Bronchial epithelial cell (primary cell): ENCODE data around the gene EDRF1. TPM values are rescaled to one million over a fixed set of nuclear protein-coding genes. Genes with fewer than 3 reads are reported as not detected.

Experiments
- DNase-seq: peaks from one replicate; pipeline ENCODE4 v3.0.0-alpha.2; 2010; ENCODE audit warnings: low read depth
- FAIRE-seq: peaks from 2 replicates; lab custom pipeline; 2011; peaks lifted over from hg19 to GRCh38; lab: Jason Lieb, UNC
- H3K27me3 ChIP-seq: 2 replicates; pipeline ENCODE4 v1.5.1; 2011; ENCODE audit warnings: low read length; ENCODE audit not compliant: control insufficient read depth, insufficient read depth
- H3K36me3 ChIP-seq: 2 replicates; pipeline ENCODE4 v1.5.1; 2011; ENCODE audit warnings: low read length; ENCODE audit not compliant: control insufficient read depth, insufficient read depth
- H3K4me3 ChIP-seq: 2 replicates; pipeline ENCODE4 v1.5.1; 2011; ENCODE audit warnings: mild to moderate bottlenecking, low read depth, low read length, control low read depth
- CTCF ChIP-seq: IDR thresholded peaks from 2 replicates; pipeline ENCODE4 v1.5.1; 2011; ENCODE audit warnings: mild to moderate bottlenecking, moderate library complexity, low read length, control low read depth, inconsistent platforms; ENCODE audit not compliant: insufficient read depth, severe bottlenecking
- total RNA-seq: library from RNA; depleted of rRNA; stranded (reverse); fragments of >200 nt; gene quantifications from 2 replicates; pipeline ENCODE4 v1.2.1, GENCODE V29; 2014

Gene EDRF1
- total RNA-seq, 1 donor from 2014 or later: 15.5 TPM

- FAIRE-seq (no peak), DNase-seq (no peak)
- TF ChIP-seq CTCF: no peak
- Histone ChIP-seq H3K36me3 (no peaks in the 10 kb centered on the region), H3K4me3 (no peak overlapping the region), H3K27me3 (no peaks in the 10 kb centered on the region)
Observed at GRCh38 chr10:125782616-125783015, 63.1 kb downstream of the EDRF1 start.

GRCh38 chr10:125783408-125783807, 63.9 kb downstream of the EDRF1 start:
- no peak for TF ChIP-seq CTCF
- Histone ChIP-seq H3K27me3 (no peaks in the 10 kb centered on the region), H3K36me3 (no peaks in the 10 kb centered on the region), H3K4me3 (no peak overlapping the region)
- no peak for DNase-seq
- no peak for FAIRE-seq

GRCh38 chr10:125783957-125784356, 64.4 kb downstream of the EDRF1 start:
- no peaks in the 10 kb centered on the region for H3K27me3 ChIP-seq
- no peak for TF ChIP-seq CTCF
- H3K36me3 ChIP-seq: no peaks in the 10 kb centered on the region
- no peak overlapping the region for H3K4me3 ChIP-seq
- DNase-seq (no peak), FAIRE-seq (no peak)

- H3K4me3 ChIP-seq: no peak overlapping the region
- H3K27me3 ChIP-seq: no peaks in the 10 kb centered on the region
- no peak for TF ChIP-seq CTCF
- H3K36me3 ChIP-seq: no peaks in the 10 kb centered on the region
- DNase-seq: no peak
- FAIRE-seq: no peak
Observed at GRCh38 chr10:125785791-125786190, 66.3 kb downstream of the EDRF1 start.

- Histone ChIP-seq H3K36me3 (peaks cover 3% of the 10 kb centered on the region), H3K4me3 (no peak overlapping the region), H3K27me3 (no peaks in the 10 kb centered on the region)
- DNase-seq (no peak), FAIRE-seq (no peak)
- no peak for TF ChIP-seq CTCF
Observed at GRCh38 chr10:125788156-125789034, 68.9 kb downstream of the EDRF1 start.
